CD14-positive monocyte (primary cell): ENCODE results near the gene LRRC4C. TPM values are rescaled to one million over a fixed set of nuclear protein-coding genes. Genes with fewer than 3 reads are reported as not detected.

Experiments used
- DNase-seq, 3 donors: peaks; one replicate each; pipeline ENCODE4 v3.0.0-alpha.2; 2011 to 2022
- H2AFZ ChIP-seq: 2 replicates; pipeline ENCODE4 v1.6.0; 2012; ENCODE audit warnings: mild to moderate bottlenecking, low read depth, low read length, inconsistent platforms; ENCODE audit not compliant: insufficient read depth, poor library complexity, severe bottlenecking
- H3K27ac ChIP-seq, 2 donors: 1 replicate in 1 of 2; 2 replicates in 1 of 2; pipeline ENCODE4 v1.5.1; 2012 to 2013; ENCODE audit warnings: low read length in 2 of 2, control low read depth in 1 of 2, inconsistent platforms in 1 of 2, low read depth in 1 of 2, mild to moderate bottlenecking in 1 of 2
- H3K27me3 ChIP-seq, 2 donors: one replicate each; pipeline versions ENCODE4 v1.6.0 to v1.6.1; 2011 to 2013; ENCODE audit warnings: low read length in 2 of 2; ENCODE audit not compliant: control insufficient read depth in 2 of 2, insufficient read depth in 2 of 2
- H3K36me3 ChIP-seq, 2 donors: replicated peaks in 1 of 2; 1 replicate in 1 of 2; 2 replicates in 1 of 2; pipeline versions ENCODE4 v1.5.1 to v1.6.1; 2012 to 2013; ENCODE audit warnings: low read length in 2 of 2, control low read depth in 1 of 2, inconsistent platforms in 1 of 2, mild to moderate bottlenecking in 1 of 2; ENCODE audit not compliant: insufficient read depth in 2 of 2, control insufficient read depth in 1 of 2
- H3K4me1 ChIP-seq, 2 donors: 1 replicate in 1 of 2; 2 replicates in 1 of 2; pipeline versions ENCODE4 v1.5.1 to v1.6.1; 2012 to 2013; ENCODE audit warnings: low read length in 2 of 2, control low read depth in 1 of 2, inconsistent platforms in 1 of 2, mild to moderate bottlenecking in 1 of 2, moderate library complexity in 1 of 2; ENCODE audit not compliant: insufficient read depth in 2 of 2, control insufficient read depth in 1 of 2
- H3K4me2 ChIP-seq: replicated peaks from 2 replicates; pipeline ENCODE3; 2012; ENCODE audit warnings: low read length, moderate library complexity, mild to moderate bottlenecking; ENCODE audit not compliant: poor library complexity, severe bottlenecking; ENCODE audit errors: extremely low read depth
- H3K4me3 ChIP-seq, 3 experiments: fragments of 200-600 bp in 1 of 3; sonication (generic) in 1 of 3; replicated peaks in 1 of 3; 1 replicate in 2 of 3; 2 replicates in 1 of 3; pipeline ENCODE4 v1.5.1; 2011 to 2013; ENCODE audit warnings: low read length in 3 of 3, mild to moderate bottlenecking in 3 of 3, control low read depth in 2 of 3, low read depth in 2 of 3, inconsistent platforms in 1 of 3, moderate library complexity in 1 of 3
- H3K79me2 ChIP-seq: 2 replicates; pipeline ENCODE4 v1.6.0; 2012; ENCODE audit warnings: mild to moderate bottlenecking, control low read depth, inconsistent platforms, low read length, moderate library complexity; ENCODE audit not compliant: insufficient read depth
- H3K9ac ChIP-seq: 2 replicates; pipeline ENCODE4 v1.6.0; 2017; ENCODE audit warnings: low read length, mild to moderate bottlenecking; ENCODE audit not compliant: insufficient read depth, poor library complexity, severe bottlenecking
- H3K9me3 ChIP-seq, 2 donors: replicated peaks in 1 of 2; 1 replicate in 1 of 2; 2 replicates in 1 of 2; pipeline versions ENCODE4 v1.5.1 to v1.6.1; 2012 to 2013; ENCODE audit warnings: low read length in 2 of 2, control low read depth in 1 of 2; ENCODE audit not compliant: control insufficient read depth in 1 of 2, insufficient read depth in 1 of 2
- H4K20me1 ChIP-seq: 2 replicates; pipeline ENCODE4 v1.6.0; 2012; ENCODE audit warnings: mild to moderate bottlenecking, low read length, control low read depth, moderate library complexity; ENCODE audit not compliant: insufficient read depth
- H3K27ac Mint-ChIP-seq, 7 donors: one replicate each; pipeline ENCODE4 v1.8.0; 2020; ENCODE audit warnings: mild to moderate bottlenecking in 7 of 7, mixed read lengths in 7 of 7, moderate library complexity in 6 of 7, inconsistent platforms in 2 of 7
- H3K27me3 Mint-ChIP-seq, 3 donors: one replicate each; pipeline ENCODE4 v1.8.0; 2021 to 2022; ENCODE audit warnings: low read depth in 3 of 3, mild to moderate bottlenecking in 3 of 3, mixed read lengths in 3 of 3, moderate library complexity in 3 of 3, inconsistent platforms in 1 of 3
- H3K36me3 Mint-ChIP-seq, 2 donors: one replicate each; pipeline ENCODE4 v1.8.0; 2020; ENCODE audit warnings: mixed read lengths in 2 of 2, inconsistent platforms in 1 of 2, mild to moderate bottlenecking in 1 of 2
- H3K4me1 Mint-ChIP-seq: one replicate; pipeline ENCODE4 v1.8.0; 2020; ENCODE audit warnings: mild to moderate bottlenecking, mixed read lengths
- H3K4me3 Mint-ChIP-seq, 2 donors: one replicate each; pipeline ENCODE4 v1.8.0; 2020; ENCODE audit warnings: mild to moderate bottlenecking in 2 of 2, mixed read lengths in 2 of 2, moderate library complexity in 1 of 2
- H3K9me3 Mint-ChIP-seq, 7 donors: one replicate each; pipeline ENCODE4 v1.8.0; 2020 to 2022; ENCODE audit warnings: mixed read lengths in 7 of 7, mild to moderate bottlenecking in 6 of 7, moderate library complexity in 6 of 7, inconsistent platforms in 2 of 7
- CTCF ChIP-seq: fragments of 200-600 bp; IDR thresholded peaks from one replicate; pipeline ENCODE4 v1.8.0; 2022; ENCODE audit warnings: antibody characterized with exemption, mild to moderate bottlenecking
- WGBS: methylation state at CpG from one replicate; pipeline ENCODE4 v1.1.5; 2013; ENCODE audit warnings: missing lambda C conversion rate; ENCODE audit not compliant: insufficient coverage; 5-methylcytosine and 5-hydroxymethylcytosine counted together
- intact Hi-C, 2 donors: fragments of 100-400 bp; cut with micrococcal nuclease; formaldehyde crosslinking; loops; one replicate each; pipeline versions ENCODE4 v1.15.0 to v1.15.1; 2023
- polyA plus RNA-seq, 3 donors: library from polyadenylated mRNA; depleted of rRNA in 1 of 3; unstranded in 2 of 3; stranded (reverse) in 1 of 3; fragments of 300-500 nt in 2 of 3; fragments of >200 nt in 1 of 3; fragmentation: Illumina TruSeq in 2 of 3; gene quantifications; 1 replicate in 2 of 3; 2 replicates in 1 of 3; pipeline ENCODE4 v1.2.3, GENCODE V29; 2012 to 2021

Gene LRRC4C
- polyA plus RNA-seq, 3 donors = not detected

- Histone ChIP-seq H3K4me3 (no peak overlapping the region), H3K9me3 (no peaks in the 10 kb centered on the region), H2AFZ (no peak overlapping the region), H3K36me3 (no peaks in the 10 kb centered on the region), H3K79me2 (no peaks in the 10 kb centered on the region), H3K27ac (no peak overlapping the region), H3K4me1 (no peaks in the 10 kb centered on the region), H3K4me2 (no peak overlapping the region), H3K9ac (no peak overlapping the region), H3K27me3 (no peaks in the 10 kb centered on the region), H4K20me1 (no peaks in the 10 kb centered on the region)
- Mint-ChIP-seq H3K4me3 (no peak overlapping the region), H3K27ac (no peak overlapping the region), H3K27me3 (no peaks in the 10 kb centered on the region), H3K36me3 (no peaks in the 10 kb centered on the region), H3K9me3 (peaks cover 0 to 8% (median 0%) of the 10 kb centered on the region in 7 donors), H3K4me1 (no peaks in the 10 kb centered on the region)
- intact Hi-C loops = no loop called here
- TF ChIP-seq CTCF = no peak
- DNase-seq = no peak
- WGBS = 45% methylated on average over 1 of the region's 3 CpGs
Observed at GRCh38 chr11:40716344-40717130, 742.9 kb downstream of the LRRC4C start.

- H3K9me3 Mint-ChIP-seq = peaks cover 0 to 20% (median 3%) of the 10 kb centered on the region in 7 donors
- H4K20me1 ChIP-seq = no peaks in the 10 kb centered on the region
- no peak for TF ChIP-seq CTCF
- no peak overlapping the region for H3K27ac Mint-ChIP-seq
- H3K4me1 ChIP-seq = no peaks in the 10 kb centered on the region
- no peak for DNase-seq
- intact Hi-C loops = no loop called here
- no peaks in the 10 kb centered on the region for H3K27me3 ChIP-seq
- H3K27me3 Mint-ChIP-seq = peaks cover 0 to 4% (median 0%) of the 10 kb centered on the region in 3 donors
- no peak overlapping the region for H3K4me3 ChIP-seq
- no CpG with 5 or more reads among the region's 4 CpGs for WGBS
- H3K79me2 ChIP-seq = no peaks in the 10 kb centered on the region
- H3K36me3 ChIP-seq = no peaks in the 10 kb centered on the region
- no peak overlapping the region for H3K27ac ChIP-seq
- peaks cover 0 to 6% of the 10 kb centered on the region in 2 donors for H3K9me3 ChIP-seq
- H3K4me1 Mint-ChIP-seq = no peaks in the 10 kb centered on the region
- no peak overlapping the region for H3K4me2 ChIP-seq
- no peak overlapping the region for H2AFZ ChIP-seq
- H3K9ac ChIP-seq = no peak overlapping the region
- no peaks in the 10 kb centered on the region for H3K36me3 Mint-ChIP-seq
- H3K4me3 Mint-ChIP-seq = no peak overlapping the region
Observed at GRCh38 chr11:40713083-40713482, 746.4 kb downstream of the LRRC4C start.
